Amniotic epithelial cell (primary cell): ENCODE results near the gene DYNC1I1.

Source experiments
- DNase-seq: peaks from one replicate; pipeline ENCODE4 v3.0.0-alpha.2; 2010; ENCODE audit warnings: low read depth

The DYNC1I1 gene

GRCh38 chr7:95793658-95794057, 21.3 kb downstream of the DYNC1I1 start:
- no peak for DNase-seq

- DNase-seq = peak; percentile 44
Observed at GRCh38 chr7:95794917-95795515, 22.7 kb downstream of the DYNC1I1 start.

- no peak for DNase-seq
Observed at GRCh38 chr7:95796617-95797016, 24.3 kb downstream of the DYNC1I1 start.

- DNase-seq = no peak
Observed at GRCh38 chr7:95798401-95798930, 26.1 kb downstream of the DYNC1I1 start.

GRCh38 chr7:95800787-95801186, 28.4 kb downstream of the DYNC1I1 start:
- DNase-seq = no peak

- no peak for DNase-seq
Observed at GRCh38 chr7:95802270-95802669, 29.9 kb downstream of the DYNC1I1 start.

GRCh38 chr7:95804052-95804451, 31.7 kb downstream of the DYNC1I1 start:
- no peak for DNase-seq

GRCh38 chr7:95805909-95806308, 33.6 kb downstream of the DYNC1I1 start:
- DNase-seq = no peak

- DNase-seq = no peak
Observed at GRCh38 chr7:95808396-95808795, 36.0 kb downstream of the DYNC1I1 start.

GRCh38 chr7:95811846-95812445, 39.6 kb downstream of the DYNC1I1 start:
- DNase-seq = no peak

- DNase-seq = no peak
Observed at GRCh38 chr7:95814721-95815120, 42.4 kb downstream of the DYNC1I1 start.

- no peak for DNase-seq
Observed at GRCh38 chr7:95817866-95818640, 45.7 kb downstream of the DYNC1I1 start.

- no peak for DNase-seq
Observed at GRCh38 chr7:95820778-95821177, 48.4 kb downstream of the DYNC1I1 start.

- DNase-seq = no peak
Observed at GRCh38 chr7:95822717-95823116, 50.4 kb downstream of the DYNC1I1 start.

- no peak for DNase-seq
Observed at GRCh38 chr7:95824616-95825015, 52.3 kb downstream of the DYNC1I1 start.

GRCh38 chr7:95828824-95829790, 56.8 kb downstream of the DYNC1I1 start:
- peak; percentile 69 for DNase-seq

- no peak for DNase-seq
Observed at GRCh38 chr7:95840953-95841950, 68.9 kb downstream of the DYNC1I1 start.

GRCh38 chr7:95843286-95843685, 70.9 kb downstream of the DYNC1I1 start:
- no peak for DNase-seq

GRCh38 chr7:95845007-95845406, 72.7 kb downstream of the DYNC1I1 start:
- peak; percentile 15 for DNase-seq

GRCh38 chr7:95847061-95847460, 74.7 kb downstream of the DYNC1I1 start:
- DNase-seq = no peak

GRCh38 chr7:95859429-95859828, 87.1 kb downstream of the DYNC1I1 start:
- DNase-seq = peak; percentile 81
